KG1 (cell line): Measurements from ENCODE around the gene FKBP10.

ENCODE experiments used
- DNase-seq: peaks from one replicate; lab custom pipeline; 2025; lab: John Stamatoyannopoulos, UW

FKBP10 gene

GRCh38 chr17:41784207-41784744, 28.5 kb upstream of the FKBP10 start:
- DNase-seq = peak; percentile 25

DNA sequence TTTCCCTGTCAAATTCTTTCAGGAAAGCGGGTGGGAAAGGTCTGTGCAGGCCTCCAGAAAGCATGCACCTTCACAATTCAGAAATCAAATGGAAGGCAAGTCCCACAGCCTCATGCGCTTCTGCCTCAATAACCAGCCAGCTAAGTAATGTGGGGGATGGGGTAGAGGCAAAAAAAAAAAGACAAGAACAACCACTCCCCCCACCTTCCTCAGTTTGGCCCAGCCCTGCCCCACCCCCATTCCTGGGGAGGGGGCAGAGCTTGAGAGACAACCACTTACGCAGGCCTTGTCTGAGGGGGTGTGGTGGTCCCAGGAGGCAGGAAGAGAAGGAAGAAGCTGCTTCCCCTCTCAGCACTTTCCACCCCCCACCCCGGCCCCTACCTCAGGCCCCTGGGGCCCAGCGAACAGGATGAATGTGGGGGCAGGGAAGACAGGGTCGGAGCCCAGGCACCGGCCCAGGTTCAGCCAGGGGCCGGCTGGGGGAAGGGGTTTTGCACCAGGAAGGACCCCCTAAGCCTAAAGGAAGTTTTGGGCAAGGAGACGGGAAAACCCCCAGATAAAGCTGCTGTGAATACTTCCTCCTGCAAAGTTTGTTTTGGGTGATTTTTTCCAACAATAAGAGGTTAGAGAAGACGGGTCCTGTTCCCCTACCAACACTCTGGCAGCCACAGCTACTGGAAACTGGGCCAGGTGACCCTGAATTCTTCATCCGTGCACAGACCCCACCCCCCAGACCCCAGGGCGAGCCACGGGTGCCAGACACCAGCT, 27.5 kb upstream of the FKBP10 start:
- peak; percentile 87 for DNase-seq

- no peak for DNase-seq
Measured at GRCh38 chr17:41785859-41786226, 27.0 kb upstream of the FKBP10 start.

- DNase-seq = peak; percentile 96
Measured at GRCh38 chr17:41786227-41787020, 26.4 kb upstream of the FKBP10 start, which contains the start of gene JUP. Gene JUP (minus strand): TSS chr17:41786711. CDS start chr17:41771854, 14,857 bp downstream.

DNA sequence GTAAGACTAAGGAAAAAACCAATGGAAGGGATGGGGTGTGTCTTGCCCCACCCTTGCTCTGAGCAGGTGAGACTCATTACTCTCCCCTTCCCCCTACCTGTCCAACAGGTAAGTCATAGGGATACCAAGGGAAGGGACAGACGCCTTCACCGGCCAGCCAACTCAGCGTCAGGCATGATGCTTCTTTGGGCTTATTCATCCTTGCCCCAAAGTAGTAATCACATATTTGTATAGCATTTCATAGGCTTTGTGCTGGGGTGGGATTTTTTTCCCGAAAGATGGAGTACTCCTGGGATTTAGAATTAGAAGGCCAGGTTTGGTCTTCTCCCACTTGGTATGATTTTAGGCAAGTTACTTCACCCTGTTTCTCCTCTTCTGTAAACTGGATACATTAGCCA, 25.8 kb upstream of the FKBP10 start:
- DNase-seq = no peak

- no peak for DNase-seq
Measured at GRCh38 chr17:41792845-41793783, 19.7 kb upstream of the FKBP10 start.

GRCh38 chr17:41793784-41794539, 18.8 kb upstream of the FKBP10 start:
- DNase-seq = no peak

- no peak for DNase-seq
Measured at GRCh38 chr17:41794540-41794975, 18.2 kb upstream of the FKBP10 start.

DNA sequence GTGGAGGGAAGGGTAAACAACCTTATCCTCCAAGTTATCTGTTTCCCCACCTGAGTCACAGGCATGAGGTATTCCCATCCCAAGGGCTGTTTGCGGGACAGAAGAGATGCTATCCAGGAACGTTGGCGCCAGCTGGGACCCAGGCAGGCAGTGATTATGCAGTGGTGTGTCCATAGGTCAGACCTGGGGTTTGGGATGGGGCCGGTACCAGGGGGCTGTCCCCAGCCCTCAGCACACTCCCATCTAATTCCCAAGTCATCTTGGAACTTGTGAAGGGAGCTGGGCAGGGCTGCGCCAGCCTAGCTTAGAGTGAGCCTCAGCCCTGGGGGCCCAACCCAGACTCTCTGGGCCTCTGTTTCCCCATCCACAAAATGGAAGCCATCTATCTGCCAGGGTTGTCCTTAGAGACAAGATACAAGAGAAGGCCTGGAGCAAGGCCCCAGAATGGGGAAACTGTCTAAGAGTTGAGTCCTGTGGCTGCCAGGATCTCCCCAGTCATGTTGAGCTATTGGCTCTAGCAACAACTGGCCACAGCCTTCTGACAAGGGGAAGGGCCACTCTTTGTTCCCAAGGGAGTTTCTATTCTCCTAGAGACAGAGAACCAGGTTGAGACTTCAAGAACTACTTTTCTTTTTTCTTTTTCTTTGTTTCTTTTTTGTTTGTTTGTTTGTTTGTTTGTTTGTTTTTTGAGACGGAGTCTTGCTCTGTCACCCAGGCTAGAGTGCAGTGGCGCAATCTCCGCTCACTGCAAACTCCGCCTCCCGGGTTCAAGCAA, 16.5 kb upstream of the FKBP10 start:
- DNase-seq = no peak

DNA sequence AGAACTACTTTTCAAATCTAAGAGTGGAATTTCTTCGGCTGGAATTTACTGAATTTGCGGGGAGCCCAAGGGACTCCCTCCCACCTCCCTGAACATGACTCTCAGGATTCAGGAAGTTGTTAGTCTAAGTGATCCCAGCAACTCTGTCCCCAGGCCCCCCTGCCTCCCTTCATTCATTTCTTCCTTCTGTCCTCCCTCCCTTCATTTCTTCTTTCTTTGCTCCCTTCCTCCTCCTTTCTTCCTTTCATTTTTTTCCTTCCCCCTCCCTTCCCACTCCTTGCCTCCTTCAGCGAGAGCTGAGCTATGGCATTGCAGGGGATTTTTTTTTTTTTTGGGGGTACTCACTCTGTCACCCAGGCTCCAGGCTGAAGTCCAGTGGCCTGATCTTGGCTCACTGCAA, 15.4 kb upstream of the FKBP10 start:
- no peak for DNase-seq

DNA sequence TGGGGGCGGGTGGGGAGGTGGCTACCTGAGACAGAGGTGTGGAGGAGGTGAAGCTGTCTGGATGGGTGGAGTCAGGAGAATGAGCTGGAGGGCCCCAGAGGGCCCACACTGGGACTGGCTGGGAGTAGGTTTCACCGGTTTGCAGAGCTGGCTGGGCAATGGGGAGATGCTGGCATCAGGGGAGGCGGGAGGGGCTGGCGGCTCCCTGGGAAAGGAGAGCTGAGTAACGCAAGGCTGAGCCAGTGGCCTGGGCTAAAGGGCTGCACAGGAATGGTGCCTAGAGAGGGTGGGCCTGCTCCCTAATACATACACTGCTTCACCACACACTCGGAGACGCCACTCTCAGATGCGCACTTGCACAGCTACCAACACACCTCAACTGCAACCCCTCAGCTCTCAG, 13.4 kb upstream of the FKBP10 start:
- no peak for DNase-seq

- no peak for DNase-seq
Measured at GRCh38 chr17:41800601-41801373, 12.0 kb upstream of the FKBP10 start.

DNA sequence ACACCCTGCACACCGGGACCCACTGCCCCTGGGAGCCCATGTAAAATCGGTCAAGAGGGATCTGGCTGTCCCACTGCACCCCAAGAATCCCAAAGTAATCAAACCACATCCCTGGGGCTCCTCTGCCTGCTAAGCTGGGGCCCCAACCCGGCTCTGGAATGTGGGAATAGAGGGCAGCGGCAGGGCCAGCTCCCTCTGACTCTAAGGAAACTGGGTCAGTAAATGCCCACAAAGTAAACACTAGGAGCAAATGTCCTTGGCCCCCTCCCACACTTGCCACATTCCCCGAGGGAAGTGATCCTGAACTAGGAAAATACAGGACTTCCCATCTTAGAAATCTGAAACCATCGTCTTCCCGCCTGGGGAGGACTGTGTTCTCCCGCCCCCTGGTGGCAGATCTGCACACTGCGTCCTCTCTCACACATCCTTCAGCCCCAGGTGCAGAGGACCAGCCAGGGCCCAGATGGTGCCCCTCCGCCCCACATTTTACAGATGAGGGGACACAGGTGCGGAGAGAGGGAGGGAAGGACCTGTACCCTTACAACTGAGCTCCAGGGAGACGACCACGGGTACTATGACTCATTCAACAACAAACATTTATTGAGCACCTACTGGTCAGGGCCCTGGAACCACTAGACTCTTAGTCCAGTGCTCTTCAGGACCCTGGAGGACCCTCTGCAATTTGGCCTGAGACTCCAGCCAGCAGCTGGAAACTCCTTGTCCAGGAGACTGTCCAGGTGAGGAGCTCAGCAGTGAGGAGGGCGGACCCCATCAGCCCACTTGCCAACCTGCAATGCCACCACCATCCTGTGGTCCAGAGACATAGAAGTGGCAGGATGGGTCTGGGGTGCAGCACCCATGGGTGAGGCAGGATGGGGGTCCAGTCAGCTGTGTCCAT, 11.2 kb upstream of the FKBP10 start:
- peak; percentile 33 for DNase-seq

DNA sequence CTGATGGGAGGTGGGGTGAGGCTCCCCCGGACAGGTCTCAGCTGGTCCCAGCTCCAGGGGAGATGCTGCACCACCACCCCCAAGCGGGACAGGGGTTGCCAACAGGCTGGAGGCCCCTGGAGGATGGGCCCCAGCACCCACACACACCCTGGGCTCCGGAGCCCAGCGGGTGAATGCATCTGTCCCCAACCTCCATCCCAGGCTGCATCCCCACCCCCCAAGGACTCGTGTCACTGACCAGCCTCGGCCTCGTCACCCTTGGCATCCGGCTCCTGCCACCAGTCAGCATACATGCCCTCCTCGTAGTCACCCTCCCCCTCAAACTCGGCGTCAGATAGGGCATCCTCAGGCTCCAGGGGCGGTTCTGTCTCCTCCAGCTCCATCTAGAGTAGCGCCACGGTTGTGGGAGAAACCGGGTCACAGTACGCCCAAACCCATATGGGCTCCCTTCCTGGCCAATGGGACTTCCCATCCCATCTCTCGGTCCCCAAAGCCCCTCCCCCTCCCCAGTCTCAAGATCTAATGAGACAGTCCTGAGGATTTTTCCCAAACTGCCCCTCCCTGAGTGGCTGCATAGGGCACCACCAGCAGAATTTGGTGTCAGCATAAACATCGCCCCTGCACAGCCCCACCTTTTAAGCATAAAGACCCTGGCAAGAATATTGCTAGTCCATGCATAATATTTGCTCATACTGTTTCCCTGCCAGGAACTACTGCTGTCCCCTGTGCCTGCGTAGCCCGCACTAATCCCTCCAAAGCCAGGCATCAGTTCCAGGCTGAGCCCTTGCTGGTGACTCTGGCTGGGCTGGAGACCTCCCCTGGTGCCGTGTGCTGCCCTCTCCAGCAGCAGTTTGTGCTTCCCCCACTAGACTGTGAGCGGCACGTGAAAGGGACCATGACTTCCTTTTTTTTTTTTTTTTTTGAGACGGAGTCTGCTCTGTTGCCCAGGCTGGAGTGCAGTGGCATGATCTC, 9.5 kb upstream of the FKBP10 start:
- DNase-seq = peak; percentile 31

GRCh38 chr17:41806685-41807445, 5.9 kb upstream of the FKBP10 start:
- DNase-seq = no peak
